H1 (cell line): ENCODE data around the gene TOR1A. TPM values are rescaled to one million over a fixed set of nuclear protein-coding genes. Genes with fewer than 3 reads are reported as not detected.

Experiments used
- ASH2L ChIP-seq: fragments of 200-600, 300-600 bp; sonication (generic); IDR thresholded peaks from one replicate; pipeline ENCODE4 v1.7.1; 2017; ENCODE audit warnings: low read length
- CTBP2 ChIP-seq: IDR thresholded peaks from 2 replicates; pipeline ENCODE4 v1.7.0; 2011; ENCODE audit warnings: borderline replicate concordance, mild to moderate bottlenecking, moderate library complexity, mixed read lengths, low read length; ENCODE audit not compliant: insufficient read depth, insufficient read length
- E2F6 ChIP-seq: IDR thresholded peaks from 2 replicates; pipeline ENCODE4 v1.6.1; 2012; ENCODE audit warnings: inconsistent platforms
- JUN ChIP-seq: IDR thresholded peaks from 2 replicates; pipeline ENCODE4 v1.6.1; 2011; ENCODE audit warnings: low read depth, mild to moderate bottlenecking, improper control_type of control experiment, low read length
- KDM4A ChIP-seq: IDR thresholded peaks from one replicate; pipeline ENCODE4 v1.7.1; 2012; ENCODE audit warnings: low read depth, mild to moderate bottlenecking, moderate library complexity, low read length, inconsistent platforms; ENCODE audit not compliant: severe bottlenecking
- NANOG ChIP-seq: IDR thresholded peaks from 2 replicates; pipeline ENCODE4 v1.6.1; 2011; ENCODE audit warnings: low read length, low read depth, mild to moderate bottlenecking, inconsistent platforms; ENCODE audit not compliant: insufficient read depth, poor library complexity, severe bottlenecking
- SIRT6 ChIP-seq: IDR thresholded peaks from one replicate; pipeline ENCODE4 v1.7.1; 2012; ENCODE audit warnings: low read length, inconsistent platforms
- SIX5 ChIP-seq: IDR thresholded peaks from 2 replicates; pipeline ENCODE4 v1.6.1; 2011; ENCODE audit warnings: mild to moderate bottlenecking, low read depth, low read length
- SRF ChIP-seq: IDR thresholded peaks from 2 replicates; pipeline ENCODE4 v1.6.1; 2011; ENCODE audit warnings: mild to moderate bottlenecking, low read depth, low read length, moderate library complexity
- TEAD4 ChIP-seq: IDR thresholded peaks from 2 replicates; pipeline ENCODE4 v1.6.1; 2012; ENCODE audit warnings: low read depth, low read length, inconsistent platforms, mixed read lengths
- polyA plus RNA-seq, 7 experiments: library from polyadenylated mRNA; depleted of rRNA in 3 of 7; stranded (reverse) in 5 of 7; unstranded in 2 of 7; fragments of >200 nt in 5 of 7; fragments of 200-250 nt in 2 of 7; gene quantifications; 1 replicate in 5 of 7; 2 replicates in 1 of 7; 4 replicates in 1 of 7; pipeline versions ENCODE4 v1.2.1 to v1.2.3, GENCODE V29; 2011 to 2013; ENCODE audit warnings: missing spikeins in 2 of 7, mixed read lengths in 2 of 7
- total RNA-seq: library from RNA; stranded (reverse); fragmentation: NEBNext Ultra II Directional; extraction: Animal tissue kit (Norgen Biotek cat#: 25700); gene quantifications from 2 replicates; pipeline ENCODE4 v1.2.1, GENCODE V29; 2021

TOR1A gene
- total and polyA plus RNA-seq, 2 of the 8 experiments (the other 6 are each of a cell fraction or from before 2014, with no cell fraction given), result 37.6 to 46.7 TPM

- TF ChIP-seq SIX5 (no peak), E2F6 (no peak), ASH2L (no peak), CTBP2 (no peak), TEAD4 (no peak), SIRT6 (no peak), SRF (no peak), JUN (no peak), KDM4A (no peak), NANOG (no peak)
Measured at GRCh38 chr9:129836311-129837007, 12.5 kb upstream of the TOR1A start (continued).
